GM12873 (cell line): Measurements from ENCODE around the gene MEMO1.

Experiments
- CTCF ChIP-seq: IDR thresholded peaks from 2 replicates; pipeline ENCODE4 v1.5.1; 2012; ENCODE audit warnings: low read depth, mild to moderate bottlenecking, moderate library complexity, low read length, control low read depth; ENCODE audit not compliant: insufficient read depth; ENCODE audit errors: missing control alignments

MEMO1 gene

GRCh38 chr2:31832363-31832762, 178.4 kb downstream of the MEMO1 start:
- TF ChIP-seq CTCF, result no peak

GRCh38 chr2:31831585-31831984, 179.2 kb downstream of the MEMO1 start:
- no peak for TF ChIP-seq CTCF

GRCh38 chr2:31828891-31829290, 181.9 kb downstream of the MEMO1 start:
- TF ChIP-seq CTCF, result no peak

- TF ChIP-seq CTCF, result no peak
Measured at GRCh38 chr2:31823558-31823957, 187.2 kb downstream of the MEMO1 start.

GRCh38 chr2:31822587-31822986, 188.2 kb downstream of the MEMO1 start:
- no peak for TF ChIP-seq CTCF
